Muscle of back (tissue), 11 donors: ENCODE results near the gene STIM2. TPM values are rescaled to one million over a fixed set of nuclear protein-coding genes. Genes with fewer than 3 reads are reported as not detected.
A peak's percentile ranks its signal among the peaks of the same experiment; 100 is the strongest.

Experiments
- DNase-seq, 3 donors: peaks; one replicate each; pipeline versions ENCODE4 v3.0.0 to v3.0.0-alpha.2; 2013
- polyA plus RNA-seq, 10 donors: library from polyadenylated mRNA; unstranded; fragments of 120-200 nt; gene quantifications; one replicate each; pipeline ENCODE4 v1.2.1, GENCODE V29; 2013; ENCODE audit not compliant: insufficient read length in 10 of 10

Gene STIM2
- polyA plus RNA-seq, 10 donors, result 37.5 to 68.9 (median 44.7) TPM

- no peak for DNase-seq
Measured at GRCh38 chr4:26900765-26901164, 40.1 kb downstream of the STIM2 start.

DNA sequence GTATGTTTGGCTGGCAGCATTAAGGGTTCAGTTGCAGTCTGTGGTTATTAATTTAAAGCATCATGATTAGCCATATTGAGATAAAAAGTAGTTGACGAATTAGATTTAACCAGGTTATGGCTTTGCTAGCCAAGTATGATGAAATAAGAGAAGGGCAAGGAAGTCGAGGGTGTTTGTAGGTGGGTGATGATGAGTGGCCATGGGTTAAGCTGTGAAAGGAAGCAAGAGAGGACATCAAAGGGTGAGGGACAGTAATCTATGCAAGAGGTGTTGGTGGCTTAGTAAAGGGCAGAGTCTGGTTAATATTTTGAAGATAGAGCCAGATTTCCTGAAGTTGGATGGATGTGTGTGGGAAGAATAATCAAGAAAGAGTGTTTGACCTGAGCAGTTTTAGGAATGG lies 44.5 kb downstream of the STIM2 start:
- no peak for DNase-seq

- peak in 1 of 3 donors; percentile 14 for DNase-seq
Measured at GRCh38 chr4:26907731-26908599, 47.3 kb downstream of the STIM2 start.

DNA sequence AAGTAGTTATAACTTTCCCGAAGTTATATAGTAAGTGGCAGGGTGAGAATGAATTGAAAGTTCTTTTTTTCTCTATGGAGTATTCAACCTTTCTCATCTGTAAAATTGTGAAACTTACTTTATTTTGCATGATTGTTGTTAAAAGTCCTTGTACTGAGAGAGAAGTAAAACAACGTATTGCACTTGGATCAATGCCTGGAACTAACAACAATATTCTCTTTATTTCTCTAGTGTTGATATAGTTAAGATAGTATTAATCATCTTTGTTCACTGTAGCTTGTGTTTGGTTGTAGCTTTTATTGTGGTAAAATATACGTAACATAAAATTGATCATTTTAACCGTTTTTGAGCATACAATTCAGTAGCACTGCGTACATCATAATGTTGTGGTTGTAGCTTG lies 48.7 kb downstream of the STIM2 start:
- DNase-seq, result no peak

DNA sequence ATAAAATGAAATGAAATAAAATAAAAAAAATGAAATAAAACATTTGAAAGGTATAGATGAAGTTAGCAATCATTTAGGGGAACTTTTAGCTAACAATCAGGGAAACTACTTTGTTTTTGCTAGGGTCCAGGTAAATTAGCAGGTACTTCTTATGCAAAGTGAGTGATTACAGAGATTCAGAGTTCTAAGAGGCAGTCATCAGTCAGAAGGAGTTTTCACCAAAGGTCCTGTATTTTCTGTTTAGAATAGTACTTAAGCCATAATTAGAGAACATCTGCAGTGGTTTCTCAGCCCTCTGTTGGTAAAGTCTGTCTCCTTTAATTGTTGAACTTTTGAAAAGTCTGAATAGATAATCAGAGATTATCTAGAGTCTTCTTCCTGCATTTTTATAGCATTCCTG lies 50.6 kb downstream of the STIM2 start:
- no peak for DNase-seq

- no peak for DNase-seq
Measured at GRCh38 chr4:26912069-26912468, 51.4 kb downstream of the STIM2 start.

DNA sequence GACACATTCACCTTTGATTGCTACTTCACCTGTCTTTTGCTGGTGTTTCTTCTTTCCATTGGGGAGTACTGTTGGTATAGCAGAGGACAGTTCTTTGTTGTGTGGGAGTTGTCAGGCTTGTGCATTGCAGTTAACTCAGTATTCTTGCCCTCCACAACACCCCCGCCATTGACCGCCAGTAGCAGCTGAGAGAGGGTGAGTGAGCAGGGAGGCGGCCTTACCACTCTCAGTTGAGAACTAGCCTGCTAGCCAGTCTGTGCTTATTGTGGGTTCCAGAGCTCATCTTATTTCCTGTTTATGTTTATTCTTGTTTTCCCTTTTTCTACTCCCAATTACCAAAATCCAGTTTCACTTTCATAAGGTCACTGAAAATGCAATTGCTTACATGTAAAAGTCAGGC lies 52.2 kb downstream of the STIM2 start:
- DNase-seq, result peak in 1 of 3 donors; percentile 11

GRCh38 chr4:26916195-26916594 lies 55.6 kb downstream of the STIM2 start:
- peak; percentile 36 to 40 (median 39) for DNase-seq

- no peak for DNase-seq
Measured at GRCh38 chr4:26930964-26931363, 70.3 kb downstream of the STIM2 start.

- DNase-seq, result no peak
Measured at GRCh38 chr4:26931451-26931850, 70.8 kb downstream of the STIM2 start.

DNA sequence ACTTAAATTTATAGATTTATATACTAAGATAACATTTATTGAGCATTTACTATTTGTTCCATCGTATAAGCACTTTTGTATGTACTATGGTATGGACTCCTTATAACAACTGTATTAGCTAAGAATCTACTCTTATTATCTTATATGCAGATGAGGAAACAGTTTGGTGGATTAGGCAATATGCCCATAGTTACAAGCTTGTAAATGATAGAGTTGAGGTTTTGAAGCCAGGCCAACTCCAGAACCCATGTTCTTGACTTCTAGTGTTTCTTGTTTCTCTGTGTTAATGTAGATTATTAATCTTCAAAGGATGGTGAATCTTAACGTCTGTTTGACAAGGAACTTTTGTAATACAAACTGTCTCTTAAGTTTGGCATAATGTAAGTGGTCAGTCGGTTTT lies 71.3 kb downstream of the STIM2 start:
- DNase-seq, result no peak

DNA sequence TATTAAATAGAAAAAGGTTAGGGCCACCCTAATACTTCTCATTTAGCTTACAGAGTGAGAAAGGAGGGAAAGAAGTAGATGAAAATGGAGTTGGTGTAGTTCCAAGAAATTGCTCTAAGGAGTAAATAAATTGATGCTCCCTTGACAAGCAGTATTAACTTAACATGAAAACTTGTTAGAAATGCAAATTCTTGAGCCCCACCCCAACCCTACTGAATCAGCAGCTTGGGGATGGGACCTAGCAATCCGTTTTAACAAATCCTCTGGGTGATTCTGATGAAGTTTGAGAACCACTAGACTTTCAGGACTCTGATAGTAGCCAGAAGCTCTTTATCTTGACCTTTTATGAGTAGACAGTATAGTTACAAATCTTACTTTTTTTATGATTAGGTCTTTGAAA lies 74.8 kb downstream of the STIM2 start:
- no peak for DNase-seq

DNA sequence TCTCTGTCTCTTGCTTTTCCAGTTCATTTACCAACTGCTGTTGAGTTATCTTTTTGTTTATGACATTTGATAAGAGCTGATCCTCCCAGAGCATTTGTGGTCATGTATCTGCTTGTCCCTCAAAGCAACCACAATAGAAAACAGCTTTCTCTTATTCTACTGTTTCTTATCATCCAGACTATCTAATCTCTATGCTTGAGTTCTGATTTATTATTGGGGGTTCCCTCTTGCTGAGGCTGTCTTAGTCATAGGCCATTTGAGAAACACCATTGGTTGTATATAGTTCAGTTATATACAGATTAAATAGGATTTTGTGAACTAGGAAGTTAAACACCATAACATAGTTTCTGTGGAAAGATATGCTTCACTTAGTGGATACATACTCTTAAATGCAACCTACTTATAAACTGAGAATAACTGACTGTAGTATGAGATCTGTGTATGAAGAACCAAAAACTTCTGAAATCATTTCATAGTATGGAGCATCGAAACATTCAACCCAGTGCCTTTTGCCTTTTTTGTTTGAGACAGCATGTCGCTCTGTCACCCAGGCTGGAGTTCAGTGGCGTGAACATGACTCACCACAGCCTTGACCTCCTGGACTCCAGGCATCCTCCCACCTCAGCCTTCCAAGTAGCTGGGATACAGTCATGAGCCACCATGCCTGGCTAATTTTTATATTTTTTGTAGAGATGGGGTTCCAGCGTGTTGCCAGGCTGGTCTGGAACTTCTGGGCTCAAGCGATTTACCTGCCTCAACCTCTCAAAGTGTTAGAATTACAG lies 75.8 kb downstream of the STIM2 start:
- no peak for DNase-seq

DNA sequence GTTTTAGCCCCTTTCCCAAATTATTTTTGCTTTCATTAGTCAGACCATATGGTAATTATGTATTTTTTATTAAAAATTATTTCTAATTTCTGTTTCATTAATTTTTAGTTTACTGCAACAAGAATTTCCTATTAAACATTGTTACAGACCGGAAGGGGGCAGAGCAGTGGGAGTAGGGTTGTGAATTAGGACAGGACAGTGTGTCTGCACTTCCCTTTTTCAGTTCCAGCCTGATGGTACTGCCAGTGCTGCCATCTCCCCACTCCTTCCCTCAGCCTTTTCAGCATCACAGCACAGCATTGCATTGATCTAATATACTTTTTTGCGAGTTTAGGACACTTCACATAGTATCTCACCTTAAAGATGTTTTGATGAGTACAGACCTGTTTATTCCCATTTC lies 76.5 kb downstream of the STIM2 start:
- DNase-seq, result no peak

DNA sequence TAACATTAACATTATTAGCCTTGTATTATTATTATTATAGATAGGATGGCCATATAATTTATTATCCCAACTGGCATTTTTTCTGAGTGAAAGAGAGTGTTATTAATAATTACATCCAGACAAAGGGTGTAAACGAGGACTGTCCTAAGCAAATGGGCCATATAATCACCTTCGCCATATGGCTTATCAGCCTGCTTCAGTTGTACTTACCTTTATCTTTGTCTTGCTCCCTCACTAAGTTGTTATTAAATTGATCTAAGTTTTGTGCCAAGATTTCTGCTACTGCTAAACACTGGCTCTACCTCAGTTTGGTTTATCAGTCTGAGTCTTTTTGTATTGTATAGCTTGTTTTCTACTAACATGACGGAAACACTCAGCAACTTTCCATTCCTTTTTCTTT lies 76.9 kb downstream of the STIM2 start:
- DNase-seq, result no peak

DNA sequence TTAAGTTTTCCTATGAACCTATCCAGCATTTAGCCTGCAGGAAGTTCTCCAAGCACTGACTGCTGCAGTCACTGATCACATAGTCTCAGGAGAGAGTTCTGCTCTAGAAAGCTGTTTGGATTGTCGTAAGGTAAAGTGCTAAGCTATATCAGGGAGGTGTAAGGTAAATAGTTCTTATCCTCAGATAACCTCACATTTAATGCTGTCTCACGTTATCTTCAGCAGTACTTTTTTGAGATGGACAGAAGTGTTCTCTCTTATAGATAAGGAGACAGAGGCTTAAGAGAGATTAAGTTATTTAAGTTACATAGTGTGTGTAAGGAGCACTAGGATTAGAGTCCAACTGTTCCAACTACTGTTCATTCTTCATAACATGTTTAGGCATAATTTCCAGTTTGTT lies 77.9 kb downstream of the STIM2 start:
- DNase-seq, result no peak

GRCh38 chr4:26941951-26942350 lies 81.3 kb downstream of the STIM2 start:
- no peak for DNase-seq

DNA sequence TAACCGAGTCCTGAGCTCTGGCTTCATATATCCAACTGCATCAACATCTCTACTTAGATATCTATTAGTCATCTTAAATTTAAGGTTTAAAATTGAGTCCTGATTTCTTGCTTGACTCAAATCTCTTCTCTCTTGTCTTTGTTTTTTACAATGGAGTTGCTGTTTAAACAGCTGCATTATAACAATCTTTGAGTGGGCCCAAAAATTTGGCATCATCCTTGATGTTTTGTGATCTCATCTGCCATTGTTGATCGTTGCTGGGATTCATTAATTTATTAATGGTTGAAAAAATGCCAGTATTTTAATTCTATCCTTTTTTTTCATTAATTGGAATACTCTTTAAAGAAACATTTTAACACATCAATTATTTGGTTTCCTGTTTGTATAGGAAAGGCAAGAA lies 82.2 kb downstream of the STIM2 start:
- DNase-seq, result no peak

GRCh38 chr4:26943391-26943790 lies 82.8 kb downstream of the STIM2 start:
- no peak for DNase-seq

GRCh38 chr4:26945794-26946193 lies 85.2 kb downstream of the STIM2 start:
- DNase-seq, result no peak

DNA sequence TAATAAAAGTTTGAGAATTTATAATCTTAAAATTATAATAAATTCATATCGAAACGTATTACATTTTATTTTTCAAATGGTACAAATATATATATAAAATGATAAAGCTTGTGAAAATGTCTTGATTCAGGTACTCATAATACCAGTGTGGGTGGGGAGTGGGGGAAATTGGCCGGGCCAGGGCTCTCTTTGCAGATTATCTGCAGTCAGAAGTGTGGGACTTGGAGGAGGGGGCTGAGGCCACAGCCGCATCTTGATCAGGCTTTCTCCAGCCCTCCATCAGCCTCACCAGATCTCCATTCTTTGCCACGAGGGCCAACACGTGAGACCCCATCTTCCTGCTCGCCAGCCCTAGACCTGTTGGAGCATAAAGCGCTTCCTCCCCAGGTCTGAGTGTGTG lies 86.7 kb downstream of the STIM2 start:
- DNase-seq, result no peak

DNA sequence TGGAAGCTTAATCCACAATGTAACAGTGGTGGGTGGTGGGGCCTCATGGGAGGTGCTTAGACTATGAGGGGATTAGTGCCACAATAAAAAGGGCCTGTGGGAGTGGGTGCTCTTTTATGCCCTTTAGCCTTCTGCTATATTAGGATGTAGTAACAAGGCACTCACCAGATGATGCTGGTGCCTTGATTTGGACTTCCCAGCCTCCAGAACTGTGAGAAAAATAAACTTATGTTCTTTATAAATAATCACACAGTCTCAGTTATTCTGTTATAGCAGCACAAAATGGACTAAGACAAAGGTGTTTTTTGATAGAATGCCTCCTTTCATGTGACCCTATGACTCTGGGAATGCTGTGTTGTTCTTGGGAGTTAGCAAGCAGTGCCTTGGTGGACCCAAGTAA lies 89.8 kb downstream of the STIM2 start:
- DNase-seq, result no peak

DNA sequence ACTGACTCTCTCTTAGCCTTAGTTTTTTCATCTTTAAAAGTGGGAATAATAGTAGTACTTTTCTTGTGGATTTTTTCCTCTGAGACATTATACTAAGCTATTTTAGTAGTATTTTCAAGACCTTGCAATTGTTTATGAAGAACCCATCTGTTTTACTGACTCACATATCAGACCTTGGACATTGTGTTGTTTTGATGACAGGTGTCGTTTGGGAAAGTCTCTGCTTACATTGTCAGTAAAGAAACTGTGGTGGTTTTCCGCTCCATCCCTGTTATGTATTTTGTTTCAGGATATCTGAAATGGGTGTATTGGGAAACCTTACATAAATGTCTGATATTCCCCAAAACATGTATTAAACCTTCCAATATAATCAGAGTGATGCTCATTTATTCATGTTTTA lies 92.2 kb downstream of the STIM2 start:
- DNase-seq, result no peak
